Measurements from ENCODE around the gene NSG2. TPM values are rescaled to one million over a fixed set of nuclear protein-coding genes. Genes with fewer than 3 reads are reported as not detected.

Gene NSG2
- total RNA-seq, 1 donor: not detected

DNA sequence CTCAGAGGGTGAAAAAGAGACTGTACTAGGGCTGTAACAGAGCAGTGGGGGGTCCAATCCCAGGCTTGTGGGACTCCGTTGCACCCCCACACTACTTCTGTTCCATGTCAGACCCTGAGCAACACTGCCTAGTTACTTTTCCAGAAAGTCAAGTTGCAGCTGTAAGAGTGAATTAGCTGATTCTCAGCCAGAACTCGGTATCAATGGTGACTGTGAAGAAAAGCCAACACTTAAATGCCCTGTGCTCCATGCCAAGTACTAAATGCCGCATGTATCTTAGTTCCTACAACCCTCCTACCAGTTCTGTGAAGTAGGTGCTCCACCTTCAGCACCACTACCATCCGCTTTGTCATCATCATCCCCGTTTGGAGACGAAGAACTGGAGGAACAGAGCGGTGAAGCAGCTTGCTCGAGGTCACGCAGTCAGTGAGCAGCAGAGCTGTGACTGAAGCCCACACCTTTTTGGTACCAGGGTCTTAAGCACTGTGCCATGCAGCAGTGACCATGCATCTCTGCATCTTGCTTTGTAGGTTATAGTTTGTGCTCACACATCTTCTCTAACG, 64.3 kb downstream of the NSG2 start:
- no peak for DNase-seq (ENCODE audit: low read depth)
- H3K4me3 ChIP-seq (ENCODE audit: low read depth, low read length): no peak overlapping the region
- TF ChIP-seq, protein P1, sequence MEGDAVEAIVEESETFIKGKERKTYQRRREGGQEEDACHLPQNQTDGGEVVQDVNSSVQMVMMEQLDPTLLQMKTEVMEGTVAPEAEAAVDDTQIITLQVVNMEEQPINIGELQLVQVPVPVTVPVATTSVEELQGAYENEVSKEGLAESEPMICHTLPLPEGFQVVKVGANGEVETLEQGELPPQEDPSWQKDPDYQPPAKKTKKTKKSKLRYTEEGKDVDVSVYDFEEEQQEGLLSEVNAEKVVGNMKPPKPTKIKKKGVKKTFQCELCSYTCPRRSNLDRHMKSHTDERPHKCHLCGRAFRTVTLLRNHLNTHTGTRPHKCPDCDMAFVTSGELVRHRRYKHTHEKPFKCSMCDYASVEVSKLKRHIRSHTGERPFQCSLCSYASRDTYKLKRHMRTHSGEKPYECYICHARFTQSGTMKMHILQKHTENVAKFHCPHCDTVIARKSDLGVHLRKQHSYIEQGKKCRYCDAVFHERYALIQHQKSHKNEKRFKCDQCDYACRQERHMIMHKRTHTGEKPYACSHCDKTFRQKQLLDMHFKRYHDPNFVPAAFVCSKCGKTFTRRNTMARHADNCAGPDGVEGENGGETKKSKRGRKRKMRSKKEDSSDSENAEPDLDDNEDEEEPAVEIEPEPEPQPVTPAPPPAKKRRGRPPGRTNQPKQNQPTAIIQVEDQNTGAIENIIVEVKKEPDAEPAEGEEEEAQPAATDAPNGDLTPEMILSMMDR (IDR thresholded peaks at IDR 0.05; ENCODE audit: insufficient read depth, low read length): no peak

DNA sequence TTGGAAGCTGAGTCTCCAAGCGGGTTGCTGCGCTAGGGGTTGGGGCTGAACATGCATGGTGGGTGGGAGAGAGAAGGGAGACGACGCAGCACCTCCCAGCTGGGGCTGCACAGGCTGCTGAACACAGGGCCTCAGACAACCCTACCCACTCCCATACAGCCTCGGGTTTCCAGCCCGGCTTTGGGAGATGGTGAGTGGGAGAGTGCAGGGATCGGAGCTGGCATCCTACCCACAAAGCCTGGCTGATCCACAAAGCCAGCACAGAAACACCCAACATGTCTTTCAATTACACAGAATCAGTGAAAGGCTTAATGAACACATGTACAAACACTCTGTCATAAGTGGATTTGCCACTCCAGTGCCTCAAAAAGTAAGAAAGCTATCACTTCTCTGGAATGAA, 64.8 kb downstream of the NSG2 start:
- TF ChIP-seq, protein P1 (IDR thresholded peaks at IDR 0.05; ENCODE audit: insufficient read depth, low read length): no peak
- no peak overlapping the region for H3K4me3 ChIP-seq (ENCODE audit: low read depth, low read length)
- no peak for DNase-seq (ENCODE audit: low read depth)

DNA sequence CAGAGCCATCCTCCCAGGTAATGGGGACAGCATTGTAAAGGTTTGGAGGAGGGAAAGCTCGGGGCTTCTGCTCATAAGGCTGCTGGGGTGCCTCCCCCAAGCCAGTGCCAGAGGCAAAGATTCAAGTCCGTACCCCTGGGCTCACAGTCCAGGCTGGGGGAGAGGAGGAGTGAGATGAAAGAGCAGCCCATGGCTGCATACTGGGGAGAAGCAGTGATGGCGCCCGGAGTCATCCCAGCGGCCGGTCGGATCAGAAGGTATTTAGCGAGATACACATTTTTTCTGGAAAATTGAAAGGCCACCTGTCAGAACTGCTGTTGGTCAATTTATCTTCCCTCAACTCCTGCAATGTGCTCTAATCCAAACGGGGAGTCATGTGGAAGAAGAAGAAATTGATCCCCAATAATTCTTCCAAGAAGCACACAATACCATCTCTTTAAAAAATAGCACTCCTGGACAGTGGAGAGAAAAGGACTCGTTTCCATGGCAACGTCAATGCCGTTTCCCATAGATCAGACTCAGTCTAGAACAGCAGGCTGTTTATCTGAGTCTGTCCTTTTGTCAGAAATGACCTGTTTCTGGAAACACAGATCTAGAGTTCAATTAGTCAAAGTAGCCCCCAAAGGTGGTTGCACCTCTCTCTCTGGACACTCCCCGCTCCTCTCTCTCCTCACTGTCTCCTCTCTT, 65.9 kb downstream of the NSG2 start:
- no peak overlapping the region for H3K4me3 ChIP-seq (ENCODE audit: low read depth, low read length)
- no peak for DNase-seq (ENCODE audit: low read depth)
- TF ChIP-seq, protein P1 (IDR thresholded peaks at IDR 0.05; ENCODE audit: insufficient read depth, low read length): no peak

DNA sequence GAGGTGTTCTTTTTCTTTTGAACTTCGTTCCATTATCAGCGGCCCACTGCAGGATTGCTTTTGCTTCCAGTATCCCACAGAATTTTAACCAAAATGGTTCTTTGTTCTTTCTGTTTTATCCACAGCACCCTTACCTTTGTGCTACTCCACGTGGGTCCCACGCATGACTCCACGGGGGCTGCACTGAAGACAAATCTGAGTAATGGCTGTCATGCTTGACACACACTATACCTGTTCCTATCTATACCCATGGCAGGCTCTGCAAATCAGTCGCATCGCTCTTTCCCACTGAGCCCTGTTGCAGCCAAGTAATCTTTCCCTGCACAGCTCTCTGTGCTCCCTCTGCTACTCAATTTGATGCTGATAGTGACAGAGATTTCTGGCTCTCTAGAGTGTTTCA, 69.7 kb downstream of the NSG2 start:
- DNase-seq (ENCODE audit: low read depth): no peak
- H3K4me3 ChIP-seq (ENCODE audit: low read depth, low read length): no peak overlapping the region
- TF ChIP-seq, protein P1 (IDR thresholded peaks at IDR 0.05; ENCODE audit: insufficient read depth, low read length): no peak

DNA sequence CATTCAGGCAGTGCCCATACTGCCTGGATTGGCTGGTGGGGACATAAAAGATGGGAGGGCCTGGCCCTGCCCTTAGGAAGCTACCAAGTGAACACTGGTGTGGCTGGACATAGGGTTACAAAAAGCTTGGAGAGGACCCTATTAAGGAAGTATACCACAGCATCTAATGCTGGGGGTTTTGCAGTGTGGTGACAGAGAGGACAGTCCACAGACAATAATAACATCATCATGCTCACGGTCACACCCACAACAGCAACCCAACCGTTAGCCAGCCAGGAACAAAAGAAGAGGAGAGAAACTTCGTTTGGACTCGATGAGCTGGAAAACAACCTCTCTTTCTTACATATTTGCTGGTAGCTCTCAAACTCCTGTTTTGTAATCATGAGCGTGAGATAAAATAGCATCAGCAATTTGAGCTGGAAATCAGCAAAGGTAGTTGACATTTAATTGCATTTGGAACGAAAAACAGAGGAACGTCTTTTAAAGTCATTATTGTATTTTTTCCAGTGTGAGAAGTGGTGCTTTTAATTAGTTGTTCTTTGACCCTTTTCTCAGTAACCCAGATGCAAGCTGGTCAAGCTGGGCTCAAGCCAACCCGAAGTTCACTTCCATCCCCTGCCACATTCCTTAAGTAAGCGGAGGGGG, 73.4 kb downstream of the NSG2 start:
- no peak overlapping the region for H3K4me3 ChIP-seq (ENCODE audit: low read depth, low read length)
- DNase-seq (ENCODE audit: low read depth): no peak
- TF ChIP-seq, protein P1 (IDR thresholded peaks at IDR 0.05; ENCODE audit: insufficient read depth, low read length): no peak

DNA sequence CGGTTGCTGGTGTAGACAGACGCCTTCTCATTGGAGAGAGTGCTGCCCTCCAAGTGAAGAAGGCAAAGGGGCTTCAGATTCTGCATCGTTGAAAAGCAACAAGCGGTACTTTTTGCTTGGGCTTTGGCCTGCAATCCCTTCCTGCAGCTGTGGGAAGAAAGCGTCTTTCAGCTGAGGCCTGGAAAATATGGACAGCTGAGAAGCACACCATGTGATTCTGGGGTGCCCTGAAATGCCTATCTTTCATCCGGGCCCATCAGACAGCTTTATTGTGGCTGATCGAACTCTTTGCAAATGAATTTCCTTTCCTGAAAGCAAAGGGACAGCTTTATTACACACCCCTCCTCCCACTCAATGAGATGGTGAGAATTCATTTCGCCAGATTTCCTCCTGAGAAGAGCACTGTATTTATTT, 74.0 kb downstream of the NSG2 start:
- TF ChIP-seq, protein P1 (IDR thresholded peaks at IDR 0.05; ENCODE audit: insufficient read depth, low read length): no peak
- no peak overlapping the region for H3K4me3 ChIP-seq (ENCODE audit: low read depth, low read length)
- DNase-seq (ENCODE audit: low read depth): no peak

Data from fibroblast of the aortic adventitia (primary cell).